Smooth muscle cell of the pulmonary artery (primary cell): ENCODE data around the gene OR51A2. TPM values are rescaled to one million over a fixed set of nuclear protein-coding genes. Genes with fewer than 3 reads are reported as not detected.

Source experiments
- total RNA-seq: library from RNA; depleted of rRNA; stranded (reverse); fragments of >200 nt; gene quantifications from 2 replicates; pipeline ENCODE4 v1.2.3, GENCODE V29; 2014

Gene OR51A2
- total RNA-seq, result not detected in 2 replicates

GRCh38 chr11:4955613-4956012 is at the start of gene OR51A2:
Gene OR51A2 (minus strand): TSS chr11:4955713. CDS start chr11:4955713, 0 bp downstream.

GRCh38 chr11:4994551-4994950 is 39.0 kb upstream of the OR51A2 start, which contains the start of gene OR51L1:
Gene OR51L1 (plus strand): TSS chr11:4994851. CDS start chr11:4998983, 4,132 bp downstream.

GRCh38 chr11:4947505-4947904 is 8.0 kb downstream of the OR51A2 start, which contains the start of gene OR51A4:
Gene OR51A4 (minus strand): TSS chr11:4947605. CDS start chr11:4947100, 505 bp downstream.

GRCh38 chr11:4924239-4924638 is 31.3 kb downstream of the OR51A2 start, which contains the start of gene OR51G1:
Gene OR51G1 (minus strand): TSS chr11:4924339. CDS start chr11:4924339, 0 bp downstream.

GRCh38 chr11:4919250-4919649 is 36.3 kb downstream of the OR51A2 start, which contains the start of gene OR51G2:
Gene OR51G2 (minus strand): TSS chr11:4919350. CDS start chr11:4915663, 3,687 bp downstream.

Other genes with a start within 250 kb of the OR51A2 start
- gene OR51F1, start 185.8 kb downstream of the OR51A2 start, total RNA-seq, result not detected in 2 replicates
- gene OR52R1, start 151.3 kb downstream of the OR51A2 start, total RNA-seq, result not detected in 2 replicates
- not detected in 2 replicates for gene OR51F2, start 134.4 kb downstream of the OR51A2 start, total RNA-seq
- gene OR51S1, start 106.5 kb downstream of the OR51A2 start, total RNA-seq, result not detected in 2 replicates
- gene OR51T1, start 73.8 kb downstream of the OR51A2 start, total RNA-seq, result not detected in 2 replicates
- gene OR51A7, start 51.9 kb downstream of the OR51A2 start, total RNA-seq, result not detected in 2 replicates
- gene OR51G2, start 36.4 kb downstream of the OR51A2 start, total RNA-seq, result not detected in 2 replicates
- gene OR51G1, start 31.4 kb downstream of the OR51A2 start, total RNA-seq, result not detected in 2 replicates
- gene OR51A4, start 8.1 kb downstream of the OR51A2 start, total RNA-seq, result not detected in 2 replicates
- not detected in 2 replicates for gene OR51L1, start 39.1 kb upstream of the OR51A2 start, total RNA-seq
- not detected in 2 replicates for gene OR52J3, start 90.8 kb upstream of the OR51A2 start, total RNA-seq
- not detected in 2 replicates for gene OR52E2, start 103.9 kb upstream of the OR51A2 start, total RNA-seq
- gene OR52E1, start 113.9 kb upstream of the OR51A2 start, total RNA-seq, result not detected in 2 replicates
- gene OR52A5, start 182.6 kb upstream of the OR51A2 start, total RNA-seq, result not detected in 2 replicates
- gene OR52A1, start 199.0 kb upstream of the OR51A2 start, total RNA-seq, result not detected in 2 replicates
- gene OR51V1, start 245.0 kb upstream of the OR51A2 start, total RNA-seq, result not detected in 2 replicates